Gastrocnemius medialis (tissue), 4 donors: ENCODE measurements around the gene PMEPA1. TPM values are rescaled to one million over a fixed set of nuclear protein-coding genes. Genes with fewer than 3 reads are reported as not detected.

Source experiments
- ATAC-seq, 2 donors: fragments of 150-250 bp; one replicate each; pipeline ENCODE4 v1.9.1; 2016
- DNase-seq, 2 donors: peaks; one replicate each; pipeline ENCODE4 v3.0.0-alpha.2; 2019
- H3K27ac ChIP-seq, 4 donors: fragments of 200-600 bp; sonication (generic); 1 replicate in 1 of 4; 2 replicates in 3 of 4; pipeline ENCODE4 v1.5.1; 2016 to 2018; ENCODE audit warnings: mild to moderate bottlenecking in 2 of 4, moderate library complexity in 1 of 4
- H3K27me3 ChIP-seq, 3 donors: fragments of 200-600 bp; sonication (generic) in 2 of 3; 1 replicate in 1 of 3; 2 replicates in 2 of 3; pipeline versions ENCODE4 v1.5.1 to v1.6.0; 2016 to 2019; ENCODE audit warnings: mild to moderate bottlenecking in 1 of 3, moderate library complexity in 1 of 3
- H3K36me3 ChIP-seq, 2 donors: fragments of 200-600 bp; sonication (generic) in 1 of 2; one replicate each; pipeline ENCODE4 v1.5.1; 2017 to 2018
- H3K4me1 ChIP-seq, 2 donors: fragments of 200-600 bp; sonication (generic) in 1 of 2; one replicate each; pipeline ENCODE4 v1.5.1; 2016 to 2017; ENCODE audit warnings: mild to moderate bottlenecking in 2 of 2
- H3K4me3 ChIP-seq, 4 donors: fragments of 200-600 bp; sonication (generic) in 3 of 4; 1 replicate in 1 of 4; 2 replicates in 3 of 4; pipeline ENCODE4 v1.5.1; 2016 to 2019; ENCODE audit warnings: mild to moderate bottlenecking in 2 of 4
- H3K9me3 ChIP-seq, 3 donors: fragments of 200-600 bp; sonication (generic) in 2 of 3; 1 replicate in 1 of 3; 2 replicates in 2 of 3; pipeline ENCODE4 v1.5.1; 2016 to 2019
- CTCF ChIP-seq, 5 experiments: fragments of 450-650 bp in 3 of 5; fragments of 200-600 bp in 2 of 5; sonication (generic) in 2 of 5; IDR thresholded peaks in 4 of 5; conservative IDR thresholded peaks in 1 of 5; 1 replicate in 4 of 5; 2 replicates in 1 of 5; pipeline ENCODE4 v1.5.1; 2016 to 2019; ENCODE audit warnings: antibody characterized with exemption in 5 of 5, mild to moderate bottlenecking in 3 of 5, moderate library complexity in 3 of 5
- POLR2A ChIP-seq, 2 donors: fragments of 450-650 bp; IDR thresholded peaks; one replicate each; pipeline ENCODE4 v1.6.1; 2017; ENCODE audit warnings: antibody characterized with exemption in 2 of 2, mild to moderate bottlenecking in 2 of 2, moderate library complexity in 2 of 2
- in situ Hi-C, 4 donors: fragments of 200-750 bp; cut with MboI; loops; one replicate each; pipeline versions ENCODE4 v1.15.0 to v1.8.0; 2017; ENCODE audit warnings: low sequenced_read_pairs in 4 of 4
- intact Hi-C: fragments of 100-400 bp; cut with DNase I; formaldehyde crosslinking; loops from one replicate; pipeline ENCODE4 v1.15.1; 2023; ENCODE audit warnings: low total_unique reads
- total RNA-seq, 4 donors: library from RNA; depleted of rRNA; stranded (reverse); fragments of >200 nt; gene quantifications; one replicate each; pipeline versions ENCODE4 v1.1.0 to v1.2.3, GENCODE V29; 2016

Gene PMEPA1
- total RNA-seq, 4 donors from 2014 or later, result 1.5 to 8.1 (median 5.8) TPM

- ATAC-seq (no peak), DNase-seq (no peak)
- H3K36me3 ChIP-seq, result peaks cover 0 to 9% of the 10 kb centered on the region in 2 donors
- H3K9me3 ChIP-seq, result no peaks in the 10 kb centered on the region
- in situ Hi-C loops (loop anchor here in 3 of 4 donors (5.0 to 10.0 kb wide), 4 partner anchors 101 to 531 kb away; no protein-coding TSS in a partner anchor), intact Hi-C loops (loop anchor here (2.0 to 10.0 kb wide), 3 partner anchors 433 to 551 kb away; no protein-coding TSS in a partner anchor)
- no peak for TF ChIP-seq CTCF (IDR thresholded peaks at IDR 0.05 in 4 of 5, conservative IDR thresholded peaks at IDR 0.05 in 1 of 5)
- no peak for TF ChIP-seq POLR2A (IDR thresholded peaks at IDR 0.05)
- H3K4me3 ChIP-seq, result no peak overlapping the region
- no peak overlapping the region for H3K27ac ChIP-seq
- H3K27me3 ChIP-seq, result no peaks in the 10 kb centered on the region
- H3K4me1 ChIP-seq, result no peaks in the 10 kb centered on the region
Observed at GRCh38 chr20:57653910-57654309, 55.9 kb downstream of the PMEPA1 start.

- intact Hi-C loops, result loop anchor here (10.0 kb wide), 1 partner anchor 551 kb away; no protein-coding TSS in a partner anchor
- TF ChIP-seq POLR2A (IDR thresholded peaks at IDR 0.05), result no peak
- TF ChIP-seq CTCF (IDR thresholded peaks at IDR 0.05 in 4 of 5, conservative IDR thresholded peaks at IDR 0.05 in 1 of 5), result no peak
- Histone ChIP-seq H3K27me3 (no peaks in the 10 kb centered on the region), H3K4me3 (no peak overlapping the region), H3K9me3 (no peaks in the 10 kb centered on the region), H3K4me1 (no peaks in the 10 kb centered on the region), H3K36me3 (peaks cover 0 to 9% of the 10 kb centered on the region in 2 donors), H3K27ac (no peak overlapping the region)
- in situ Hi-C loops, result loop anchor here in 3 of 4 donors (5.0 to 10.0 kb wide), 4 partner anchors 101 to 531 kb away; no protein-coding TSS in a partner anchor
- ATAC-seq, result no peak
- DNase-seq, result no peak
Observed at GRCh38 chr20:57653546-57653900, 56.3 kb downstream of the PMEPA1 start.

- no peak overlapping the region for H3K4me3 ChIP-seq
- ATAC-seq, result no peak
- DNase-seq, result no peak
- no peak for TF ChIP-seq POLR2A (IDR thresholded peaks at IDR 0.05)
- in situ Hi-C loops (loop anchor here in 3 of 4 donors (5.0 to 10.0 kb wide), 4 partner anchors 102 to 532 kb away; no protein-coding TSS in a partner anchor), intact Hi-C loops (loop anchor here (10.0 kb wide), 1 partner anchor 552 kb away; no protein-coding TSS in a partner anchor)
- no peaks in the 10 kb centered on the region for H3K27me3 ChIP-seq
- no peak overlapping the region for H3K27ac ChIP-seq
- H3K36me3 ChIP-seq, result peaks cover 0 to 9% of the 10 kb centered on the region in 2 donors
- H3K9me3 ChIP-seq, result no peaks in the 10 kb centered on the region
- H3K4me1 ChIP-seq, result no peaks in the 10 kb centered on the region
Observed at GRCh38 chr20:57652606-57653545, 56.9 kb downstream of the PMEPA1 start.

- Histone ChIP-seq H3K27ac (no peak overlapping the region), H3K4me3 (no peak overlapping the region), H3K4me1 (no peaks in the 10 kb centered on the region), H3K27me3 (no peaks in the 10 kb centered on the region), H3K9me3 (no peaks in the 10 kb centered on the region), H3K36me3 (peaks cover 0 to 9% of the 10 kb centered on the region in 2 donors)
- no peak for DNase-seq
- TF ChIP-seq POLR2A (IDR thresholded peaks at IDR 0.05), result no peak
- no peak for TF ChIP-seq CTCF (IDR thresholded peaks at IDR 0.05 in 4 of 5, conservative IDR thresholded peaks at IDR 0.05 in 1 of 5)
- ATAC-seq, result no peak
- intact Hi-C loops (loop anchor here (10.0 kb wide), 1 partner anchor 553 kb away; no protein-coding TSS in a partner anchor), in situ Hi-C loops (loop anchor here in 3 of 4 donors (5.0 to 10.0 kb wide), 4 partner anchors 103 to 533 kb away; no protein-coding TSS in a partner anchor)
Observed at GRCh38 chr20:57651881-57652605, 57.8 kb downstream of the PMEPA1 start.
